GM12878 (cell line): Measurements from ENCODE around the gene DMKN. TPM values are rescaled to one million over a fixed set of nuclear protein-coding genes. Genes with fewer than 3 reads are reported as not detected.

Experiments used
- CBFB ChIP-seq: IDR thresholded peaks from 2 replicates; pipeline ENCODE4 v1.6.1; 2016; ENCODE audit warnings: antibody characterized with exemption, low read depth
- HCFC1 ChIP-seq: fragments of 150-350 bp; IDR thresholded peaks from 2 replicates; pipeline ENCODE4 v1.6.1; 2014; ENCODE audit warnings: low read length
- NFIC ChIP-seq: IDR thresholded peaks from 2 replicates; pipeline ENCODE4 v1.6.1; 2012; ENCODE audit warnings: low read depth, mild to moderate bottlenecking, inconsistent platforms, low read length, moderate library complexity
- PML ChIP-seq: IDR thresholded peaks from 2 replicates; pipeline ENCODE4 v1.6.1; 2012; ENCODE audit warnings: low read length, inconsistent platforms
- POLR2AphosphoS5 ChIP-seq: IDR thresholded peaks from 2 replicates; pipeline ENCODE4 v1.6.1; 2011; ENCODE audit warnings: mild to moderate bottlenecking, low read length, inconsistent platforms
- RAD21 ChIP-seq: IDR thresholded peaks from 2 replicates; pipeline ENCODE4 v1.6.1; 2011; ENCODE audit warnings: mild to moderate bottlenecking, low read depth, low read length, moderate library complexity; ENCODE audit not compliant: insufficient read depth
- RAD51 ChIP-seq: fragments of 450-650 bp; IDR thresholded peaks from 2 replicates; pipeline ENCODE4 v1.6.1; 2016; ENCODE audit warnings: moderate library complexity, mild to moderate bottlenecking, inconsistent platforms
- RFX5 ChIP-seq: IDR thresholded peaks from 2 replicates; pipeline ENCODE4 v1.6.1; 2011; ENCODE audit warnings: low read depth, low read length, improper control_type of control experiment
- SREBF1 ChIP-seq: IDR thresholded peaks from 2 replicates; pipeline ENCODE4 v1.6.1; 2012; ENCODE audit warnings: mild to moderate bottlenecking, low read length
- SUPT20H ChIP-seq: IDR thresholded peaks from 2 replicates; pipeline ENCODE4 v1.6.1; 2011; ENCODE audit warnings: low read depth, mild to moderate bottlenecking, low read length, moderate library complexity, borderline replicate concordance; ENCODE audit not compliant: control insufficient read depth
- ZNF24 ChIP-seq: fragments of 450-650 bp; IDR thresholded peaks from 2 replicates; pipeline ENCODE4 v1.6.1; 2017; ENCODE audit warnings: antibody characterized with exemption, mild to moderate bottlenecking
- polyA plus RNA-seq, 11 experiments: library from polyadenylated mRNA; depleted of rRNA in 4 of 11; unstranded in 6 of 11; stranded (reverse) in 5 of 11; fragments of >200 nt; fragmentation: Nextera tagmentation in 4 of 11; fragmentation: Illumina TruSeq in 1 of 11; extraction: Ambion mirVana in 4 of 11; extraction: Trizol in 1 of 11; gene quantifications; 1 replicate in 1 of 11; 2 replicates in 10 of 11; pipeline versions ENCODE4 v1.2.1 to v1.2.3, GENCODE V29; 2011 to 2016; ENCODE audit warnings: inconsistent platforms in 2 of 11, missing spikeins in 2 of 11, low read depth in 1 of 11
- total RNA-seq, 4 experiments: library from RNA; depleted of rRNA in 3 of 4; stranded (reverse); fragments of >200 nt in 3 of 4; fragmentation: Illumina TruSeq in 1 of 4; extraction: Trizol in 1 of 4; gene quantifications; 2 replicates each; pipeline versions ENCODE4 v1.2.1 to v1.2.3, GENCODE V29; 2013 to 2021
- TF ChIP-seq, protein P1 (sequence below): fragments of 450-650 bp; formaldehyde crosslinking; IDR thresholded peaks from 2 replicates; pipeline ENCODE4 v1.4.0; 2022; ENCODE audit warnings: mild to moderate bottlenecking, moderate library complexity
- TF ChIP-seq, protein P2 (sequence below): fragments of 150-350 bp; IDR thresholded peaks from 2 replicates; pipeline ENCODE4 v1.6.1; 2014; ENCODE audit warnings: mild to moderate bottlenecking, low read depth, low read length
- TF ChIP-seq, protein P3 (sequence below): IDR thresholded peaks from 2 replicates; pipeline ENCODE4 v1.6.1; 2011; ENCODE audit warnings: mild to moderate bottlenecking, low read depth, low read length, moderate library complexity; ENCODE audit not compliant: insufficient replicate concordance
- TF ChIP-seq, protein P4 (sequence below): fragments of 450-650 bp; IDR thresholded peaks from 2 replicates; pipeline ENCODE4 v1.6.1; 2017; ENCODE audit warnings: mild to moderate bottlenecking, moderate library complexity
- TF ChIP-seq, protein P5 (sequence below): fragments of 450-650 bp; formaldehyde crosslinking; IDR thresholded peaks from 2 replicates; pipeline ENCODE4 v1.5.0; 2022; ENCODE audit warnings: mild to moderate bottlenecking, missing genetic modification characterization

DMKN gene
- total and polyA plus RNA-seq, 10 of the 15 experiments (the other 5 are each of a cell fraction or from before 2014, with no cell fraction given): 36.4 to 114 (median 58.6) TPM

DNA sequence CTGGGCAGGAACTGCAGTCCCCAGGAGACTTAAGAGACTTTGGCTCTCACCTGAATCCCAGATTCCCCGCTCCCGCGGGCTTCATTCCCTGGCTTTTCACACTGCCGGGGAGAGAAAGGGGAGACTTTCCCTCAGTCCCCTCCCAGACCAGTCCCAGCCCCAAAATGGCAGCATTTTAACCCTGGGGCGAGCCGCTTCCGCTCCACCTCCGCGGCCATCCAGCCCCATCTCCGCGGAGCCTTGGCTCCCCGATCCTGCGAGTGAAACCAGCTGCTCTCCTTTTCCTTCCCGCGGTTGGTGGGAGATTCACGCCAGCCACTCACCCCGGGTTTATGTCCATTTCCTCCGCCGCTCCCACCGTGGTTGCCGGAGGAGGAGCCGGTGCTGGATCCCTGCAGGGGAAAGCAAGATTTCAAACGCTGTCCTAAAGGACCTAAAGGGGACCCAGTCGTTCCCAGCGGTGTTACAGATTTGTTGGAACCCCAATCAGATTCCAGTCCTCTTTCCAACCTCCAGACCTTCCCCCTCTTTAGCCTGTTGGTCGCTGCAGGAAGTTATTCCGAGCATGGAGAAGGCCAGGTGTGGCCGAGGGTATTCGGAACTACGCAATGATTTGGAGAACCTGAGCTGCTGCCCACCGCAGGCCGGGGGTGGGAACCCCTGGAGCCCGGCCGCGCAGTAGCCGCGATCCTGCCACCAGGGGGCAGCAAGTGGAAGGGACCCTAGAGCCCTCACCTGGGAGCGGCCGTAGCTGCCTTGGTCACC lies 3.4 kb downstream of the DMKN start (continued):
- TF ChIP-seq, protein P1, sequence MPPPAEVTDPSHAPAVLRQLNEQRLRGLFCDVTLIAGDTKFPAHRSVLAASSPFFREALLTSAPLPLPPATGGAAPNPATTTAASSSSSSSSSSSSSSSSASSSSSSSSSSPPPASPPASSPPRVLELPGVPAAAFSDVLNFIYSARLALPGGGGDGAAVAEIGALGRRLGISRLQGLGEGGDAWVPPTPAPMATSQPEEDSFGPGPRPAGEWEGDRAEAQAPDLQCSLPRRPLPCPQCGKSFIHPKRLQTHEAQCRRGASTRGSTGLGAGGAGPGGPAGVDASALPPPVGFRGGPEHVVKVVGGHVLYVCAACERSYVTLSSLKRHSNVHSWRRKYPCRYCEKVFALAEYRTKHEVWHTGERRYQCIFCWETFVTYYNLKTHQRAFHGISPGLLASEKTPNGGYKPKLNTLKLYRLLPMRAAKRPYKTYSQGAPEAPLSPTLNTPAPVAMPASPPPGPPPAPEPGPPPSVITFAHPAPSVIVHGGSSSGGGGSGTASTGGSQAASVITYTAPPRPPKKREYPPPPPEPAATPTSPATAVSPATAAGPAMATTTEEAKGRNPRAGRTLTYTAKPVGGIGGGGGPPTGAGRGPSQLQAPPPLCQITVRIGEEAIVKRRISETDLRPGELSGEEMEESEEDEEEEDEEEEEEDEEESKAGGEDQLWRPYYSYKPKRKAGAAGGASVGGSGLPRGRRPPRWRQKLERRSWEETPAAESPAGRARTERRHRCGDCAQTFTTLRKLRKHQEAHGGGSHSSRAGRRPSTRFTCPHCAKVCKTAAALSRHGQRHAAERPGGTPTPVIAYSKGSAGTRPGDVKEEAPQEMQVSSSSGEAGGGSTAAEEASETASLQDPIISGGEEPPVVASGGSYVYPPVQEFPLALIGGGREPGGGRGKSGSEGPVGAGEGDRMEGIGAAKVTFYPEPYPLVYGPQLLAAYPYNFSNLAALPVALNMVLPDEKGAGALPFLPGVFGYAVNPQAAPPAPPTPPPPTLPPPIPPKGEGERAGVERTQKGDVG: peak; percentile 48; the same call in 1 of the 2 replicates
- TF ChIP-seq RAD21 (peak; percentile 71), POLR2AphosphoS5 (no peak), ZNF24 (no peak), HCFC1 (no peak), PML (no peak), RAD51 (no peak), SREBF1 (no peak), RFX5 (0 out of 2 replicates have a peak, but pooled peaks have one; percentile 7), CBFB (no peak), SUPT20H (no peak), NFIC (no peak)
- TF ChIP-seq, protein P2, sequence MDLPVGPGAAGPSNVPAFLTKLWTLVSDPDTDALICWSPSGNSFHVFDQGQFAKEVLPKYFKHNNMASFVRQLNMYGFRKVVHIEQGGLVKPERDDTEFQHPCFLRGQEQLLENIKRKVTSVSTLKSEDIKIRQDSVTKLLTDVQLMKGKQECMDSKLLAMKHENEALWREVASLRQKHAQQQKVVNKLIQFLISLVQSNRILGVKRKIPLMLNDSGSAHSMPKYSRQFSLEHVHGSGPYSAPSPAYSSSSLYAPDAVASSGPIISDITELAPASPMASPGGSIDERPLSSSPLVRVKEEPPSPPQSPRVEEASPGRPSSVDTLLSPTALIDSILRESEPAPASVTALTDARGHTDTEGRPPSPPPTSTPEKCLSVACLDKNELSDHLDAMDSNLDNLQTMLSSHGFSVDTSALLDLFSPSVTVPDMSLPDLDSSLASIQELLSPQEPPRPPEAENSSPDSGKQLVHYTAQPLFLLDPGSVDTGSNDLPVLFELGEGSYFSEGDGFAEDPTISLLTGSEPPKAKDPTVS: no peak
- TF ChIP-seq, protein P3, sequence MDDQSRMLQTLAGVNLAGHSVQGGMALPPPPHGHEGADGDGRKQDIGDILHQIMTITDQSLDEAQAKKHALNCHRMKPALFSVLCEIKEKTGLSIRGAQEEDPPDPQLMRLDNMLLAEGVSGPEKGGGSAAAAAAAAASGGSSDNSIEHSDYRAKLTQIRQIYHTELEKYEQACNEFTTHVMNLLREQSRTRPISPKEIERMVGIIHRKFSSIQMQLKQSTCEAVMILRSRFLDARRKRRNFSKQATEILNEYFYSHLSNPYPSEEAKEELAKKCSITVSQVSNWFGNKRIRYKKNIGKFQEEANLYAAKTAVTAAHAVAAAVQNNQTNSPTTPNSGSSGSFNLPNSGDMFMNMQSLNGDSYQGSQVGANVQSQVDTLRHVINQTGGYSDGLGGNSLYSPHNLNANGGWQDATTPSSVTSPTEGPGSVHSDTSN: no peak
- TF ChIP-seq, protein P4, sequence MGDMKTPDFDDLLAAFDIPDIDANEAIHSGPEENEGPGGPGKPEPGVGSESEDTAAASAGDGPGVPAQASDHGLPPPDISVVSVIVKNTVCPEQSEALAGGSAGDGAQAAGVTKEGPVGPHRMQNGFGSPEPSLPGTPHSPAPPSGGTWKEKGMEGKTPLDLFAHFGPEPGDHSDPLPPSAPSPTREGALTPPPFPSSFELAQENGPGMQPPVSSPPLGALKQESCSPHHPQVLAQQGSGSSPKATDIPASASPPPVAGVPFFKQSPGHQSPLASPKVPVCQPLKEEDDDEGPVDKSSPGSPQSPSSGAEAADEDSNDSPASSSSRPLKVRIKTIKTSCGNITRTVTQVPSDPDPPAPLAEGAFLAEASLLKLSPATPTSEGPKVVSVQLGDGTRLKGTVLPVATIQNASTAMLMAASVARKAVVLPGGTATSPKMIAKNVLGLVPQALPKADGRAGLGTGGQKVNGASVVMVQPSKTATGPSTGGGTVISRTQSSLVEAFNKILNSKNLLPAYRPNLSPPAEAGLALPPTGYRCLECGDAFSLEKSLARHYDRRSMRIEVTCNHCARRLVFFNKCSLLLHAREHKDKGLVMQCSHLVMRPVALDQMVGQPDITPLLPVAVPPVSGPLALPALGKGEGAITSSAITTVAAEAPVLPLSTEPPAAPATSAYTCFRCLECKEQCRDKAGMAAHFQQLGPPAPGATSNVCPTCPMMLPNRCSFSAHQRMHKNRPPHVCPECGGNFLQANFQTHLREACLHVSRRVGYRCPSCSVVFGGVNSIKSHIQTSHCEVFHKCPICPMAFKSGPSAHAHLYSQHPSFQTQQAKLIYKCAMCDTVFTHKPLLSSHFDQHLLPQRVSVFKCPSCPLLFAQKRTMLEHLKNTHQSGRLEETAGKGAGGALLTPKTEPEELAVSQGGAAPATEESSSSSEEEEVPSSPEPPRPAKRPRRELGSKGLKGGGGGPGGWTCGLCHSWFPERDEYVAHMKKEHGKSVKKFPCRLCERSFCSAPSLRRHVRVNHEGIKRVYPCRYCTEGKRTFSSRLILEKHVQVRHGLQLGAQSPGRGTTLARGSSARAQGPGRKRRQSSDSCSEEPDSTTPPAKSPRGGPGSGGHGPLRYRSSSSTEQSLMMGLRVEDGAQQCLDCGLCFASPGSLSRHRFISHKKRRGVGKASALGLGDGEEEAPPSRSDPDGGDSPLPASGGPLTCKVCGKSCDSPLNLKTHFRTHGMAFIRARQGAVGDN: peak; percentile 56
- TF ChIP-seq, protein P5, sequence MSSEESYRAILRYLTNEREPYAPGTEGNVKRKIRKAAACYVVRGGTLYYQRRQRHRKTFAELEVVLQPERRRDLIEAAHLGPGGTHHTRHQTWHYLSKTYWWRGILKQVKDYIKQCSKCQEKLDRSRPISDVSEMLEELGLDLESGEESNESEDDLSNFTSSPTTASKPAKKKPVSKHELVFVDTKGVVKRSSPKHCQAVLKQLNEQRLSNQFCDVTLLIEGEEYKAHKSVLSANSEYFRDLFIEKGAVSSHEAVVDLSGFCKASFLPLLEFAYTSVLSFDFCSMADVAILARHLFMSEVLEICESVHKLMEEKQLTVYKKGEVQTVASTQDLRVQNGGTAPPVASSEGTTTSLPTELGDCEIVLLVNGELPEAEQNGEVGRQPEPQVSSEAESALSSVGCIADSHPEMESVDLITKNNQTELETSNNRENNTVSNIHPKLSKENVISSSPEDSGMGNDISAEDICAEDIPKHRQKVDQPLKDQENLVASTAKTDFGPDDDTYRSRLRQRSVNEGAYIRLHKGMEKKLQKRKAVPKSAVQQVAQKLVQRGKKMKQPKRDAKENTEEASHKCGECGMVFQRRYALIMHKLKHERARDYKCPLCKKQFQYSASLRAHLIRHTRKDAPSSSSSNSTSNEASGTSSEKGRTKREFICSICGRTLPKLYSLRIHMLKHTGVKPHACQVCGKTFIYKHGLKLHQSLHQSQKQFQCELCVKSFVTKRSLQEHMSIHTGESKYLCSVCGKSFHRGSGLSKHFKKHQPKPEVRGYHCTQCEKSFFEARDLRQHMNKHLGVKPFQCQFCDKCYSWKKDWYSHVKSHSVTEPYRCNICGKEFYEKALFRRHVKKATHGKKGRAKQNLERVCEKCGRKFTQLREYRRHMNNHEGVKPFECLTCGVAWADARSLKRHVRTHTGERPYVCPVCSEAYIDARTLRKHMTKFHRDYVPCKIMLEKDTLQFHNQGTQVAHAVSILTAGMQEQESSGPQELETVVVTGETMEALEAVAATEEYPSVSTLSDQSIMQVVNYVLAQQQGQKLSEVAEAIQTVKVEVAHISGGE: no peak
